Measurements from ENCODE around the gene CNNM2. TPM values are rescaled to one million over a fixed set of nuclear protein-coding genes. Genes with fewer than 3 reads are reported as not detected.

CNNM2 gene
- total RNA-seq, 1 experiment from 2014 or later: 23.1 TPM

DNA sequence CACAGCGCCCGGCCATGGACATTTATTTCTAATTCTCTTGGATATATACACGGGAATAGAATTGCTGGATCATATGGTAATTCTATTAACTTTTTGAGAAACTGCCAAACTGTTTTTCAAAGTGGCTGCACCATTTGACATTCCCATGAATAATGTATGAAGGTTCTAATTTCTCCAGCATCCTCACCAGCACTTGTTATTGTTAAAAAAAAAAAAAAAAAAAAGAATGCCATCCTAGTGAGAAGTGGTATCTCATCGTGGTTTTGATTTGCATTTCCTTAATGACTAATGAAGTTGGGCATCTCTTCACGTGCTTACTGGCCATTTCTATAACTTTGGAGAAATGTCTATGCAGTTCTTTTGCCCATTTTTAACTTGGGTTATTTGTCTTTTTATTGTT lies 13.5 kb downstream of the CNNM2 start:
- H3K36me3 ChIP-seq (ENCODE audit: control insufficient read depth in 1 of 2, insufficient read depth in 2 of 2, low read length in 2 of 2): no peaks in the 10 kb centered on the region
- DNase-seq (ENCODE audit: low read depth, low spot score) (no peak), ATAC-seq (no peak)
- H2AFZ ChIP-seq (ENCODE audit: low read depth, low read length, poor library complexity, severe bottlenecking): no peak overlapping the region
- H3K27ac ChIP-seq (ENCODE audit: low read depth, low read length): no peak overlapping the region
- H3K4me1 ChIP-seq (ENCODE audit: control insufficient read depth in 1 of 2, insufficient read depth in 2 of 2, low read length in 2 of 2): no peaks in the 10 kb centered on the region
- no peak for TF ChIP-seq SP1 (IDR thresholded peaks at IDR 0.05; ENCODE audit: low read depth)
- no peak for TF ChIP-seq POLR2A (IDR thresholded peaks at IDR 0.05; ENCODE audit: borderline replicate concordance, extremely low read depth, insufficient read depth, insufficient read length)
- TF ChIP-seq ZNF274 (IDR thresholded peaks at IDR 0.05; ENCODE audit: low read depth, low read length): no peak
- no peak for TF ChIP-seq REST (IDR thresholded peaks at IDR 0.05; ENCODE audit: low read depth)
- TF ChIP-seq RAD21 (IDR thresholded peaks at IDR 0.05; ENCODE audit: low read depth): no peak
- TF ChIP-seq CEBPB (IDR thresholded peaks at IDR 0.05; ENCODE audit: low read depth): no peak
- TF ChIP-seq EZH2 (IDR thresholded peaks at IDR 0.05): no peak
- no peak for TF ChIP-seq ELF1 (IDR thresholded peaks at IDR 0.05; ENCODE audit: borderline replicate concordance, low read depth)
- no peak for TF ChIP-seq EGR1 (IDR thresholded peaks at IDR 0.05; ENCODE audit: low read depth)
- TF ChIP-seq, protein P1, sequence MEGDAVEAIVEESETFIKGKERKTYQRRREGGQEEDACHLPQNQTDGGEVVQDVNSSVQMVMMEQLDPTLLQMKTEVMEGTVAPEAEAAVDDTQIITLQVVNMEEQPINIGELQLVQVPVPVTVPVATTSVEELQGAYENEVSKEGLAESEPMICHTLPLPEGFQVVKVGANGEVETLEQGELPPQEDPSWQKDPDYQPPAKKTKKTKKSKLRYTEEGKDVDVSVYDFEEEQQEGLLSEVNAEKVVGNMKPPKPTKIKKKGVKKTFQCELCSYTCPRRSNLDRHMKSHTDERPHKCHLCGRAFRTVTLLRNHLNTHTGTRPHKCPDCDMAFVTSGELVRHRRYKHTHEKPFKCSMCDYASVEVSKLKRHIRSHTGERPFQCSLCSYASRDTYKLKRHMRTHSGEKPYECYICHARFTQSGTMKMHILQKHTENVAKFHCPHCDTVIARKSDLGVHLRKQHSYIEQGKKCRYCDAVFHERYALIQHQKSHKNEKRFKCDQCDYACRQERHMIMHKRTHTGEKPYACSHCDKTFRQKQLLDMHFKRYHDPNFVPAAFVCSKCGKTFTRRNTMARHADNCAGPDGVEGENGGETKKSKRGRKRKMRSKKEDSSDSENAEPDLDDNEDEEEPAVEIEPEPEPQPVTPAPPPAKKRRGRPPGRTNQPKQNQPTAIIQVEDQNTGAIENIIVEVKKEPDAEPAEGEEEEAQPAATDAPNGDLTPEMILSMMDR (IDR thresholded peaks at IDR 0.05 in 2 of 3, conservative IDR thresholded peaks at IDR 0.05 in 1 of 3; ENCODE audit: borderline replicate concordance in 1 of 3, insufficient read depth in 1 of 3, low read depth in 2 of 3, low read length in 2 of 3): no peak
- no peak for TF ChIP-seq YY1 (IDR thresholded peaks at IDR 0.05; ENCODE audit: extremely low read depth, insufficient replicate concordance, low read depth, low read length)
- TF ChIP-seq EZH2phosphoT487 (IDR thresholded peaks at IDR 0.05; ENCODE audit: borderline replicate concordance): no peak
- TF ChIP-seq JUND (IDR thresholded peaks at IDR 0.05): no peak
- TF ChIP-seq, protein P2, sequence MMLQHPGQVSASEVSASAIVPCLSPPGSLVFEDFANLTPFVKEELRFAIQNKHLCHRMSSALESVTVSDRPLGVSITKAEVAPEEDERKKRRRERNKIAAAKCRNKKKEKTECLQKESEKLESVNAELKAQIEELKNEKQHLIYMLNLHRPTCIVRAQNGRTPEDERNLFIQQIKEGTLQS (IDR thresholded peaks at IDR 0.05): no peak
- no peak for TF ChIP-seq SRF (IDR thresholded peaks at IDR 0.05; ENCODE audit: low read depth)
- no peak for TF ChIP-seq TCF7L2 (IDR thresholded peaks at IDR 0.05; ENCODE audit: borderline replicate concordance, extremely low read depth, insufficient read depth, insufficient read length)
- no peak for TF ChIP-seq MAX (IDR thresholded peaks at IDR 0.05)
- no peak overlapping the region for H3K4me2 ChIP-seq (ENCODE audit: low read length)
- no peaks in the 10 kb centered on the region for H3K27me3 ChIP-seq (ENCODE audit: insufficient read depth, low read length)
- H3K9me2 ChIP-seq (ENCODE audit: insufficient read depth): no peaks in the 10 kb centered on the region
- no peaks in the 10 kb centered on the region for H3K9me3 ChIP-seq (ENCODE audit: control insufficient read depth in 1 of 2, insufficient read depth in 1 of 2, low read depth in 1 of 2, low read length in 2 of 2)
- POLR2A ChIA-PET: no interaction called here
- no peak overlapping the region for H3K9ac ChIP-seq (ENCODE audit: low read length)
- RAD21 ChIA-PET (ENCODE audit: low non-redundant PET in 1 of 2, low total read pairs in 2 of 2, uncharacterized antibody in 2 of 2, unreplicated experiment in 2 of 2): no interaction called here
- H3K79me2 ChIP-seq (ENCODE audit: insufficient read depth, low read length): peaks cover 13% of the 10 kb centered on the region; the same call in 1 of the 2 replicates
- no TSS peak for BruUV-seq (replicated peaks)
- H3K4me3 ChIP-seq (replicated peaks in 1 of 2; ENCODE audit: low read depth in 1 of 2, low read length in 2 of 2): no peak overlapping the region
- H4K20me1 ChIP-seq (ENCODE audit: insufficient read depth): 0 out of 2 replicates have a peak, but pooled peaks cover 4% of the 10 kb centered on the region
- CTCF ChIA-PET: interaction anchor here (1.0 kb wide), 1 partner anchor 13 kb away, joined by 3 read pairs; the partner anchor contains the start of gene CNNM2
- intact Hi-C loops (cut with micrococcal nuclease): no loop called here
